HG03025 (cell line): ENCODE data around the gene B4GALNT3.

Experiments used
- ATAC-seq: cut with Tn5 transposase; IDR thresholded peaks from one replicate; pipeline ENCODE4 v1.9.1; 2021; ENCODE audit warnings: mild to moderate bottlenecking, moderate library complexity; ENCODE audit not compliant: unreplicated experiment, low FRiP score

The B4GALNT3 gene

DNA sequence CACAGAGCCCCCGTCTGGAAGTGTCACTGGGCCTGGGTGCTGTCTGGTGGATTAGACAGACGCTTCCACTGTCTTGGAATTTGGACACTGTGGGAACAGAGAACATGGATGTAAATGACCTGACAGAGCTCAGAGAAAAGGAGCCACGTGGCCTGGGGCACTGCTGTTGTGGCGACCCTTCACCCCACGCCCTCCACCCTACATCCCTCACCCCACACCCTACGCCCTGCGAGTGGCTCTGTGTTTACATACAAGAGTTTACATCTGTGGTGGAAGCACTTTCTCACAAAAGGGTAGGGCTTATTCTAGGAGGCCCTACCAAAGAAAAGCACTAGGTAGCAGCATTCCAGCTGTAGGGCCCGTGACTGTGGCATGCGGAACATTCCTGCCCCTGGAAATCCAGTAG is 47.7 kb downstream of the B4GALNT3 start:
- ATAC-seq = no peak

- no peak for ATAC-seq
Measured at GRCh38 chr12:508145-508544, 48.4 kb downstream of the B4GALNT3 start.

GRCh38 chr12:508795-509194 is 49.1 kb downstream of the B4GALNT3 start:
- ATAC-seq = no peak

DNA sequence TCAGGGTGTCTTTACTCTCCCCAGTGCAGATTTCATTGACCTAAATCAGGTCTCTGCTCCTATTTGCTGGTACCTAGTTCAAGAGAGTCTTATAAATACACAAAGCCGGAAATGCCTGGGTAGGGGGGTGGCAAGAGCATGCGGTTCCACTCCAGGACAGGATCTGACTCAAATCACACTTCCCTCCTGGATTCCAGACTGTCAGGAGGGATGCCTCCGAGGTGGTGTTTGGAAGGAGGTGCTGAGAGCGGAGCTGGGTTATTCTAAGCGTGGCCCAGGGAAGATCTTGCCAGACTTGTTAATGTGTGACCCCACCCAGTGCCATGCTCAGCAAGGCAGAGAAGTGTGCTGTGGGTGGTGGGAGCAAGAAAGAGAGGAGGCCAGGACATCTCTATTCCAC is 49.8 kb downstream of the B4GALNT3 start:
- no peak for ATAC-seq

- ATAC-seq = no peak
Measured at GRCh38 chr12:510071-510825, 50.5 kb downstream of the B4GALNT3 start.

- ATAC-seq = no peak
Measured at GRCh38 chr12:512933-513332, 53.2 kb downstream of the B4GALNT3 start.

- no peak for ATAC-seq
Measured at GRCh38 chr12:513446-513845, 53.7 kb downstream of the B4GALNT3 start.

DNA sequence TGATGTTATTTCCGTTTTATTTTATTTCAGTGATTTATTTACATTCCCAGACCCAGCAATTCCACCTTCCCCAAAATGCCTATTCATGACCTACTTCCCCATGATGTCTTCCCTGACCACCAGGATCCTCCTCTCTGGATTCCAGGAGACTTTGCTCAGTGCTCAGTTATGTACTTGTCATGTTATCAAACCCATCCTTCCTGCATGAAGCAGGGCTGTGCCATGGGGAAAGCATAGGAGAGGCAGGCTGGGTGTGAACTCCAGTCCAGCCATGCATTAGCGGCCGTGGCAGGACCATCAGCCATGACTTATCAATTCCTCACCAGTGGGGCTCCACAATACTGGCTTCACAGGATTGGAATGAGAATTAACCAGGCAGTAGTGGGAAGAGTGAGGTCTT is 57.8 kb downstream of the B4GALNT3 start:
- ATAC-seq = no peak

- ATAC-seq = no peak
Measured at GRCh38 chr12:520119-520518, 60.4 kb downstream of the B4GALNT3 start.

DNA sequence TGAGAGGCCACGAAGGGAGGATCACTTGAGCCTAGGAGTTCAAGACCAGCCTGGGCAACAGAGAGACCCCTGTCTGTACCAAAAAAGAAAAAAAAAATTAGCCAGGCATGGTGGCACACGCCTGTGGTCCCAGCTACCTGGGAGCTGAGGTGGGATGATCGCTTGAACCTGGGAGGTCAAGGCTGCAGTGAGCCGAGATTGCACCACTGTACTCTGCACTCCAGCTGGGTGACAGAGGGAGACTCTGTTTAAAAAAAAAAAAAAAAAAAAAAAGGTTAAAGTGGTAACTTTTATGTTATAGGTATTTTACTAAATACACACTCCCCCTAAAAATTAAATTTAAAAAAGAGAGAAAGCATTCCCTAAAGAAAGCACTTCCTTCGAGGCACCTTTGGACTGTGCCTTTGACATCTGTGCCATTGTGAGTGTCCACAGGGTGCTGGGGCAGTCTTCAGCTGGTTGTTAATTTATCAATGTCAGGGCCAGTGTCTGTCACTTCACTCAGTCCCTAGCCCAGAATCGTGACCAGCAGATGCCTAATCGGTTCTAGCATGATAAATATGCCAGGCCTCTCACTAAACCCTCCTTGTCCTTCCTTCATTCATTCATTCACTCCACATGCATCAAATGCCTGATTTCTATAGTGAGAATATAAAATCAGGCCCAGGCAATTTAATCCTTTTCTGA is 63.1 kb downstream of the B4GALNT3 start:
- ATAC-seq = no peak

GRCh38 chr12:524167-524951 is 64.6 kb downstream of the B4GALNT3 start:
- ATAC-seq = no peak

GRCh38 chr12:526089-526488 is 66.3 kb downstream of the B4GALNT3 start:
- ATAC-seq = no peak

- ATAC-seq = no peak
Measured at GRCh38 chr12:527241-527640, 67.5 kb downstream of the B4GALNT3 start.

- ATAC-seq = no peak
Measured at GRCh38 chr12:527729-528128, 68.0 kb downstream of the B4GALNT3 start.

DNA sequence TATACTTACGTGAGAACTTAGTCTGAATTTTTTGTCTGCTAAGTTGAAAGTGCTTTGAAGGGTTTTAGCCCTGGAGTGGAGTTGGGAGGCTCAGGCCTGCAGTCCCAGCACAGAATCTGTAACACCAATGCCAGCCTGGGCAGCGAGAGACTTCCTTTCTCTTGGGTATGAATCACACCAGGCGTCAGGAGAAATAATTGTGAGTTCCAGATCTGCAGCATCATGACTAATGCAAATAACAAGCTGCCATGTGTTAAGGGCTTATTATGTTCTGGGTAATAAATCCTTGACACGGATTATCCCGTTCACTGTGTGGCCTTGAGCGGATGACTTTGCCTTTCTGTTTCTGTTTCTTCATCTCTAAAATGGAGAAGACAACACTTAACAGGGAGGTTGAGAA is 70.6 kb downstream of the B4GALNT3 start:
- no peak for ATAC-seq

GRCh38 chr12:530821-531220 is 71.1 kb downstream of the B4GALNT3 start:
- ATAC-seq = no peak

DNA sequence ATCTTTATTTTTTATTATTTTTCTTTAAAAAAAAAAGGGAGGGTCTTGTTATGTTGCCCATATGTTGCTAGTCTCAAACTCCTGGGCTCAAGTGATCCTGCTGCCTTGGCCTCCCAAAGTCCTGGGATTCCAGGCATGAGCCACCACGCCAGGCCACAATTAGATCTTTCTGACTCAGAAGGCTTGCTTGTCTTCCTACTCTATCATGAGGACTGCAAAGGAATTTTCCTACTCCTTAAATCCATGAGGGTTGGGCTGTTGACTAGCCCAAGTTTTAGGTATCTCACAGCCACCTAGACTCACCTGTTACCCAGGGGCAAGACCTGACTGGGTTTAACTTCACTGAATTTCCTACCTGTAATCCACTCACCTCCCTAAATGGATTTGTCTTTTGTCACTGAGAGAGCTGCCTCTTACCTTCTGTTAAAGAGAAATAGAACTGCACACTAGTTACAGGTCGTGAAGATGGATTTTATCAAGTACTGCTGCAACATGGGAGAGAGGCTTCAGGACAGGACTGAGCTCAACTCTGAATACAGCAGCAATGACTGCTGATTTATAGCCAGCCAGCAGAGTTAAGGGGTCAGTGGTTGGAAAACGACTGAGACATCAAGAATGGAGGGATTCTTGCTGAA is 72.3 kb downstream of the B4GALNT3 start:
- ATAC-seq = no peak

- no peak for ATAC-seq
Measured at GRCh38 chr12:532908-533565, 73.3 kb downstream of the B4GALNT3 start.

- ATAC-seq = no peak
Measured at GRCh38 chr12:533718-534117, 74.0 kb downstream of the B4GALNT3 start.

DNA sequence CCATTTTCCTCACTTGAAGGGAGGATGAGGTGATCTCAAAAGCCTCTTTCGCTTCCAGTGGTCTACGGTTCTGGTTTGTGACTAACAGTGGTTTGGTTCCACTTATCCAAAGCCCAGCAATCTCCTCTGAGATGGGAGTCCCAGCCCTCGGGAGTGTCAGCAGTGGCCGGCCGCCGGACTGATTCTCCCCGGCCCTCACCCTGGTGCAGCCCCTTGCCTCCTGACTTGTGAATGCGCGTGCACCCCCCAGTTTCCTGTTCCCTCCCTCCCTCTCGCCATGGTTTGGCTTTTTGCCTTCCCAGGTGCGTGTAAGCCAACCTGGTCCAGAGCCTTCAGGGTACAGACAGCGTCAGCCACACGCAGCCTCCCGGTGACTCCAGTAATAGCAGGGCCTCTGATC is 74.5 kb downstream of the B4GALNT3 start:
- no peak for ATAC-seq
